Measurements from ENCODE around the gene PTGER2. TPM values are rescaled to one million over a fixed set of nuclear protein-coding genes. Genes with fewer than 3 reads are reported as not detected.

The PTGER2 gene
- total and polyA plus RNA-seq, 2 of the 8 experiments (the other 6 are each of a cell fraction or from before 2014, with no cell fraction given): 1.2 TPM

GRCh38 chr14:52349731-52350130 lies 35.6 kb downstream of the PTGER2 start:
- Histone ChIP-seq H3K18ac (ENCODE audit: extremely low read depth, low read length) (no peak overlapping the region), H4K91ac (replicated peaks; ENCODE audit: insufficient read length, low read length) (no peak overlapping the region), H3K9me3 (ENCODE audit: insufficient read depth in 2 of 2, low read depth in 1 of 2, low read length in 1 of 2) (no peaks in the 10 kb centered on the region), H2BK15ac (ENCODE audit: low read length) (no peak overlapping the region), H3K23me2 (ENCODE audit: low read depth, low read length) (0 out of 2 replicates have a peak, but pooled peaks cover 2% of the 10 kb centered on the region), H3K56ac (replicated peaks; ENCODE audit: insufficient read length, low read depth, low read length) (no peak overlapping the region), H3K4ac (replicated peaks; ENCODE audit: insufficient read length, low read depth, low read length) (no peak overlapping the region), H2BK20ac (ENCODE audit: low read length) (no peak overlapping the region), H3K36me3 (ENCODE audit: control insufficient read depth in 2 of 4, insufficient read depth in 4 of 4, low read length in 3 of 4) (no peaks in the 10 kb centered on the region), H2AK5ac (ENCODE audit: low read depth, low read length) (no peak overlapping the region), H3K9ac (replicated peaks in 1 of 4; ENCODE audit: extremely low read depth in 1 of 4, low read depth in 3 of 4, low read length in 3 of 4) (no peak overlapping the region), H3K79me2 (ENCODE audit: control insufficient read depth in 1 of 2, insufficient read depth in 2 of 2, low read length in 2 of 2) (no peaks in the 10 kb centered on the region), H4K20me1 (replicated peaks in 1 of 2; ENCODE audit: control insufficient read depth in 1 of 2, insufficient read depth in 2 of 2, low read length in 2 of 2) (no peaks in the 10 kb centered on the region), H3K14ac (ENCODE audit: insufficient read length) (no peak overlapping the region), H4K8ac (ENCODE audit: extremely low read depth, insufficient read depth, low read length) (no peak overlapping the region), H3K4me1 (replicated peaks in 1 of 4; ENCODE audit: control insufficient read depth in 3 of 4, insufficient read depth in 4 of 4, low read length in 3 of 4) (no peaks in the 10 kb centered on the region), H3K4me2 (ENCODE audit: insufficient read depth in 1 of 2, low read depth in 2 of 2, low read length in 2 of 2) (no peak overlapping the region), H2BK12ac (ENCODE audit: low read depth, low read length) (no peak overlapping the region), H3K23ac (ENCODE audit: insufficient read length) (no peak overlapping the region), H2AFZ (ENCODE audit: low read length) (0 out of 2 replicates have a peak overlapping the region, but pooled peaks have one; percentile 30), H3K27ac (ENCODE audit: low read depth, low read length) (no peak overlapping the region), H3K4me3 (ENCODE audit: extremely low read depth in 1 of 4, insufficient read depth in 2 of 4, low read depth in 3 of 4, low read length in 4 of 4) (no peak overlapping the region), H2BK5ac (ENCODE audit: low read depth, low read length) (no peak overlapping the region), H3K79me1 (ENCODE audit: low read depth, low read length) (no peaks in the 10 kb centered on the region), H4K5ac (ENCODE audit: insufficient read length, low read depth, low read length) (no peak overlapping the region), H2BK120ac (replicated peaks; ENCODE audit: low read depth, low read length) (no peak overlapping the region), H3K27me3 (replicated peaks in 1 of 4; ENCODE audit: control insufficient read depth in 3 of 4, extremely low read depth in 1 of 4, insufficient read depth in 3 of 4, low read length in 3 of 4) (no peaks in the 10 kb centered on the region)
- no peak for DNase-seq (ENCODE audit: low read depth in 1 of 2, low spot score in 2 of 2)
- no peak for TF ChIP-seq CBX5 (IDR thresholded peaks at IDR 0.05; ENCODE audit: low read depth, low read length)
- no peak for TF ChIP-seq GTF2F1 (IDR thresholded peaks at IDR 0.05; ENCODE audit: borderline replicate concordance, low read depth, low read length)
- TF ChIP-seq ZNF274 (IDR thresholded peaks at IDR 0.05; ENCODE audit: borderline replicate concordance, extremely low read depth, low read length): no peak
- no peak for TF ChIP-seq RXRA (IDR thresholded peaks at IDR 0.05; ENCODE audit: insufficient read depth, low read depth, low read length)
- no peak for FAIRE-seq
- WGBS, 2 experiments (ENCODE audit: extremely low coverage in 1 of 2, insufficient coverage in 1 of 2, insufficient read length in 1 of 2, insufficient replicate concordance in 2 of 2, low coverage in 1 of 2, low lambda C conversion rate in 2 of 2, missing lambda C conversion rate in 1 of 2): 85% methylated on average over 2 of the region's 2 CpGs; no CpG with 5 or more reads in 1 of the 2 experiments
- POLR2A ChIA-PET (ENCODE audit: partially characterized antibody): no interaction called here
- CTCF ChIA-PET (ENCODE audit: partially characterized antibody): interaction anchor here (0.5 to 1.0 kb wide), 2 partner anchors 28 to 675 kb away, joined by 3 read pairs; no protein-coding TSS in a partner anchor
